Small intestine (tissue), 7 donors: ENCODE data around the gene EED. TPM values are rescaled to one million over a fixed set of nuclear protein-coding genes. Genes with fewer than 3 reads are reported as not detected.

Experiments
- DNase-seq, 2 donors: peaks; one replicate each; pipeline versions ENCODE4 v3.0.0 to v3.0.0-alpha.2; 2013
- FAIRE-seq: peaks from 2 replicates; lab custom pipeline; 2012; peaks lifted over from hg19 to GRCh38; lab: Jason Lieb, UNC
- H3K27ac ChIP-seq, 3 donors: one replicate each; pipeline ENCODE4 v1.5.1; 2013; ENCODE audit warnings: low read length in 2 of 3, mild to moderate bottlenecking in 2 of 3, control low read depth in 1 of 3, inconsistent platforms in 1 of 3, low read depth in 1 of 3, moderate library complexity in 1 of 3
- H3K27me3 ChIP-seq, 3 donors: one replicate each; pipeline ENCODE4 v1.6.1; 2013; ENCODE audit warnings: low read length in 3 of 3, inconsistent platforms in 1 of 3; ENCODE audit not compliant: control insufficient read depth in 3 of 3, insufficient read depth in 3 of 3
- H3K36me3 ChIP-seq, 3 donors: one replicate each; pipeline ENCODE4 v1.6.1; 2013; ENCODE audit warnings: low read length in 3 of 3, inconsistent platforms in 1 of 3, low read depth in 1 of 3, mild to moderate bottlenecking in 1 of 3, moderate library complexity in 1 of 3; ENCODE audit not compliant: control insufficient read depth in 3 of 3, insufficient read depth in 2 of 3
- H3K4me1 ChIP-seq, 3 donors: one replicate each; pipeline ENCODE4 v1.6.1; 2013; ENCODE audit warnings: low read length in 2 of 3, inconsistent platforms in 1 of 3, low read depth in 1 of 3, mild to moderate bottlenecking in 1 of 3, moderate library complexity in 1 of 3; ENCODE audit not compliant: control insufficient read depth in 3 of 3, insufficient read depth in 2 of 3
- H3K4me3 ChIP-seq, 3 donors: one replicate each; pipeline ENCODE4 v1.5.1; 2013; ENCODE audit warnings: low read length in 3 of 3, control low read depth in 1 of 3, inconsistent platforms in 1 of 3, low read depth in 1 of 3, mild to moderate bottlenecking in 1 of 3, moderate library complexity in 1 of 3
- H3K9me3 ChIP-seq, 2 donors: one replicate each; pipeline ENCODE4 v1.6.1; 2013; ENCODE audit warnings: low read depth in 1 of 2, low read length in 1 of 2; ENCODE audit not compliant: control insufficient read depth in 2 of 2, insufficient read depth in 1 of 2
- WGBS, 3 donors: extraction: QIAGEN DNeasy Blood & Tissue Kit; methylation state at CpG; one replicate each; pipeline ENCODE4 v1.1.7; 2013; 5-methylcytosine and 5-hydroxymethylcytosine counted together
- polyA plus RNA-seq, 4 donors: library from polyadenylated mRNA; stranded (reverse) in 3 of 4; unstranded in 1 of 4; fragments of 200-250 nt in 3 of 4; fragments of 120-200 nt in 1 of 4; gene quantifications; one replicate each; pipeline versions ENCODE4 v1.2.1 to v1.2.3, GENCODE V29; 2013
- donor health status: healthy with polysubstance abuse.
- donor health status: control.
- donor health status: control.
- donor health status: Bipolar disorder and iron deficiency.
- donor health status: healthy.

EED gene
- polyA plus RNA-seq, 4 donors: 13.5 to 27.0 (median 14.9) TPM

DNA sequence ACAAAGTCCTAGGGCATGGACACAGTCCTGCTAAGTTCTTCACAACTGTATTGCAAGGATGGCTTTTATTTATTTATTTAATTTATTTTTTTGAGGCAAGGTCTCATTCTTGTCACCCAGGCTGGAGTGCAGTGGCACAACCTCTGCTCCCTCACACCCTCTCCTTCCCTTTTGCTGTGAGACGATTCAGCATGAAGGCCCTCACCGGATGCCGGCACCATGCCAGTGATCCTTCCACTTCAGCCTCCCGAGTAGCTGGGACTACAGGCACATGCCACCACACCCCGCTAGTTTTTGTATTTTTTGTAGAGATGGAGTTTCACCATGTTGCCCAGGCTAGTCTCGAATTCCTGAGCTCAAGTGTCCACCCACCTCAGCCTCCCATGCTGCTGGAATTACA lies 17.8 kb downstream of the EED start:
- Histone ChIP-seq H3K9me3 (peaks cover 0 to 4% of the 10 kb centered on the region in 2 donors), H3K4me1 (no peaks in the 10 kb centered on the region), H3K36me3 (peaks cover 2 to 28% (median 5%) of the 10 kb centered on the region in 3 donors), H3K27ac (no peak overlapping the region), H3K27me3 (no peaks in the 10 kb centered on the region), H3K4me3 (no peak overlapping the region)
- DNase-seq: no peak
- WGBS, 3 donors: 96 to 98% (median 98%) methylated on average over 6 of the region's 6 CpGs
- no peak for FAIRE-seq

DNA sequence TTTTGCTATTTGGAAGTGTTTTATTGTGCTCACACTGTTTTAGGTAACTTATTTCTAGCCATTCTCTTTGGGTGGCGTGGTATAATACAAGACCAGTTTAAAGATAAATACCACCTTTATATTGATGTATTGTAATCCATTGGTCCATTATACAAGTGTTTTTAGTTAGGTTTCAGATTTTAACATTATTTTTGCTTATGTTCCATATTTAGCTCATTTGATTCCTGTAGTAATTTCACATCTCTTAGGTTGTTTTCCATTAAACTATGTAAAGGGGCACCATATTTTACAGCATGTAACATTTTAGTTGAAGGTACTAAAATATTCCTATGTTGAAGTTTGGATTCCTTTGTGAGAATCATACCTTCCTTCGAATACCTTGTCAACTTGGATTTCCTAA lies 20.1 kb downstream of the EED start:
- Histone ChIP-seq H3K36me3 (peaks cover 1 to 20% (median 3%) of the 10 kb centered on the region in 3 donors), H3K4me3 (no peak overlapping the region), H3K27me3 (no peaks in the 10 kb centered on the region), H3K4me1 (no peaks in the 10 kb centered on the region), H3K9me3 (peaks cover 0 to 4% of the 10 kb centered on the region in 2 donors), H3K27ac (no peak overlapping the region)
- no peak for DNase-seq
- FAIRE-seq: no peak
- 98 to 99% (median 99%) methylated on average over 2 of the region's 2 CpGs for WGBS, 3 donors

DNA sequence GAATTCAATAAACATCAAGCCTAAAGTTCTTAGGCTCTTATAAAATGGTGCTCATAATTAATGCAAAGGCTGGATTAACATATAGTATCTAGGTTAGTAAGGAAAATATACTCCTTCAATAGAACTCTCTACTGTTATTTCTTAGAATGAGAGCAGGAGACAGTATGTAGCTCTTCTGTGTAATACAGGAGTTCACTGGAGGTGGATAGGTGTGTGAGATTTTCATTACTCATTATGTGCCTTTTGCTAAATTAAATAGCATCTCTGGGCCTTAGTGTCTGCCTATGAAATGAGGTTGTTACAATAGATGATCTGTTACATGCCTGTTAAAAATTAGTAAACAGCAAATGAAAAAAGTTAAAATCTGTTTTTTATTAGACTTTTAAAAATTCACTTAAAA lies 20.6 kb downstream of the EED start:
- no peak overlapping the region for H3K27ac ChIP-seq
- H3K27me3 ChIP-seq: no peaks in the 10 kb centered on the region
- H3K4me3 ChIP-seq: no peak overlapping the region
- peaks cover 3 to 18% (median 4%) of the 10 kb centered on the region in 3 donors for H3K36me3 ChIP-seq
- H3K9me3 ChIP-seq: peaks cover 0 to 4% of the 10 kb centered on the region in 2 donors
- DNase-seq: no peak
- no peaks in the 10 kb centered on the region for H3K4me1 ChIP-seq
- FAIRE-seq: no peak

DNA sequence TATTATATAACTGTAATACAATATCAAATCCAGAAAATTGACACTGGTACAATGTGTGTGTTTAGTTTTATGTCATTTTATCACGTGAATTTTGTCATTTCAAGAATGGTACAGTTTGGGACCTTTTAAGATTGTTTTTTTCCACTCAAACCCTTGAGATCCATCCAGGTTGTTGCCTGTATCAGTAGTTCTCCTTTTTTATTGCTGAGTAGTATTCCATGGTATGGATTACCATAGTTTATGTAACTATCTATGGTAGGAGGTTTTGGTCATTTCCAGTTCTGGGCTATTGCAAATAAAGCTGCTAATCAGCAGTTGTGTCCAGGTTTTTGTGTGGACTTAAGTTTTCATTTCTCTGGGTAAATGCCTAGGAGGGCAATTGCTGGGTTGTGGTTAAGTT lies 25.1 kb downstream of the EED start:
- peaks cover 0 to 9% (median 6%) of the 10 kb centered on the region in 3 donors for H3K36me3 ChIP-seq
- no peak for DNase-seq
- WGBS, 3 donors: 77 to 92% (median 83%) methylated on average over 1 of the region's 1 CpG
- no peak overlapping the region for H3K27ac ChIP-seq
- H3K9me3 ChIP-seq: no peaks in the 10 kb centered on the region
- H3K27me3 ChIP-seq: no peaks in the 10 kb centered on the region
- no peak for FAIRE-seq
- H3K4me1 ChIP-seq: no peaks in the 10 kb centered on the region
- H3K4me3 ChIP-seq: no peak overlapping the region

GRCh38 chr11:86274503-86274902 lies 29.9 kb downstream of the EED start:
- 93 to 97% (median 94%) methylated on average over 6 of the region's 6 CpGs for WGBS, 3 donors
- H3K27me3 ChIP-seq: no peaks in the 10 kb centered on the region
- H3K9me3 ChIP-seq: no peaks in the 10 kb centered on the region
- H3K36me3 ChIP-seq: peaks cover 0 to 9% (median 6%) of the 10 kb centered on the region in 3 donors
- FAIRE-seq (no peak), DNase-seq (no peak)
- H3K4me1 ChIP-seq: no peaks in the 10 kb centered on the region
- no peak overlapping the region for H3K27ac ChIP-seq
- no peak overlapping the region for H3K4me3 ChIP-seq

DNA sequence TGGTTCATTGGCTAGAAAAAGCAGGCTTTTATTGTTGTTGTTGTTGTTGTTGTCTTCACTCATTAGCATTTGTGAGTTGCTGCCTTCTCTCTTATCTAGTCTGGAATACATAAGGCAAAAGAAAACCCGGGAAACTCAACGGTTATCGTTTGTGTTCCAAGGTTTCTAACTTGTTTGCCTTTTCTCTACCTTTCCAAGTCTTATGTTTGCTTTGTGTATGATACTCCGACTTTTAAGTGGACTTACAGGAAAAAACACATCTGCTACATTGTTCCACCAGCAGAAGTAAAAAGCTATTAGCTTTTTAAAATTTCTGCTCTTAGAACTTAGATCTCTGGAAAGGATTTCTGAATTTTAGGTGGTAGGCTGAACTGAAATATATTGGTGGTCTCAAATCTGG lies 30.4 kb downstream of the EED start:
- Histone ChIP-seq H3K4me3 (no peak overlapping the region), H3K27ac (no peak overlapping the region), H3K9me3 (no peaks in the 10 kb centered on the region), H3K27me3 (no peaks in the 10 kb centered on the region), H3K36me3 (peaks cover 0 to 9% (median 3%) of the 10 kb centered on the region in 3 donors), H3K4me1 (no peaks in the 10 kb centered on the region)
- FAIRE-seq (no peak), DNase-seq (no peak)
- 70 to 80% (median 80%) methylated on average over 4 of the region's 4 CpGs for WGBS, 3 donors

DNA sequence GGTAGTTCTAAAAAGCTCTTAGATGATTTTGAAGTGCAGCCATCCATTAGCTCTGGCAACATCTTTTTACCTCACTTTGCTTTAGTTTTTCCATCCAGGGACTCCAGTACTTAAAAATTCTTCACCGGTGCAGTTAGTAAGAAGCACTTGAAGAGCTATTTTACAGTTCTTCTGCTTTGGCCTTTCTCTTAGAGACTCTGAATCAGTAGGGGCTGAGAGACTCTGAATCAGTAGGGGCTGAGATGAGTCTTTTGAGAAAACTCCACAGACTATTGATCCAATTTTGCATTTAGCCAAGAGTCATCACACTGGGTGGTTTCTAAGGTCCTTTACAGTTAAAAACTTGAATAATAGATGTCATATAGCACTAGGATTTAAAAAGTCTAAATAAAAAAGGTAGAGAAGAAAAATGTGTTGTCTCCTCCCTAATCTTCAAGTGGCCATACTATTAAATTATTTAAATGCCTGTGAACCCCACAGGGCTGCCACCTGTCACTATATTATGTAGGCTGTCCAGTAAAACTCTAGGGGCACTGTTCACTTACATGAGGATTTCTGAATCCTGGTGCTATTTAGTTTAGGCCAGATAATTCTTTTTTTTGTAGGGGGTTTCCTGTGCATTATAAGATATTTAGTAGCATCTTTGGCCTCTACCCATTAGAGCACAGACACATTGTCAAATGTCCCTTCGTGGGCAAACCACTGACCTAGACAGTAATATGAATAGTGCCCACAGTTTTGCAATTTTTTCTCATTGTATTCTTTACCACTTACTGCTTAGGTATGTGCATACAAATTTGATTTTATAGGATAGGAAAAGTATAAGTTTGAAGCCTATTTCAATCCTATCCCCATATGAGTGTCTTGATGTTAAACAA lies 31.2 kb downstream of the EED start:
- Histone ChIP-seq H3K36me3 (peaks cover 0 to 9% (median 4%) of the 10 kb centered on the region in 3 donors), H3K27ac (no peak overlapping the region), H3K9me3 (no peaks in the 10 kb centered on the region), H3K4me1 (no peaks in the 10 kb centered on the region), H3K27me3 (no peaks in the 10 kb centered on the region), H3K4me3 (no peak overlapping the region)
- FAIRE-seq: no peak
- DNase-seq: no peak
- WGBS, 3 donors: 80 to 97% (median 86%) methylated on average over 2 of the region's 2 CpGs

- H3K36me3 ChIP-seq: peaks cover 0 to 7% (median 4%) of the 10 kb centered on the region in 3 donors
- no peaks in the 10 kb centered on the region for H3K4me1 ChIP-seq
- FAIRE-seq: no peak
- DNase-seq: no peak
- H3K27me3 ChIP-seq: no peaks in the 10 kb centered on the region
- no peaks in the 10 kb centered on the region for H3K9me3 ChIP-seq
- no peak overlapping the region for H3K4me3 ChIP-seq
- H3K27ac ChIP-seq: no peak overlapping the region
- WGBS, 3 donors: 90 to 100% (median 100%) methylated on average over 1 of the region's 1 CpG
Measured at GRCh38 chr11:86277741-86278140, 33.2 kb downstream of the EED start.
